ENCODE measurements around the gene KLK3. TPM values are rescaled to one million over a fixed set of nuclear protein-coding genes. Genes with fewer than 3 reads are reported as not detected.
A peak's percentile ranks its signal among the peaks of the same experiment; 100 is the strongest.

KLK3 gene
- total RNA-seq, 2 donors from 2014 or later: not detected

DNA sequence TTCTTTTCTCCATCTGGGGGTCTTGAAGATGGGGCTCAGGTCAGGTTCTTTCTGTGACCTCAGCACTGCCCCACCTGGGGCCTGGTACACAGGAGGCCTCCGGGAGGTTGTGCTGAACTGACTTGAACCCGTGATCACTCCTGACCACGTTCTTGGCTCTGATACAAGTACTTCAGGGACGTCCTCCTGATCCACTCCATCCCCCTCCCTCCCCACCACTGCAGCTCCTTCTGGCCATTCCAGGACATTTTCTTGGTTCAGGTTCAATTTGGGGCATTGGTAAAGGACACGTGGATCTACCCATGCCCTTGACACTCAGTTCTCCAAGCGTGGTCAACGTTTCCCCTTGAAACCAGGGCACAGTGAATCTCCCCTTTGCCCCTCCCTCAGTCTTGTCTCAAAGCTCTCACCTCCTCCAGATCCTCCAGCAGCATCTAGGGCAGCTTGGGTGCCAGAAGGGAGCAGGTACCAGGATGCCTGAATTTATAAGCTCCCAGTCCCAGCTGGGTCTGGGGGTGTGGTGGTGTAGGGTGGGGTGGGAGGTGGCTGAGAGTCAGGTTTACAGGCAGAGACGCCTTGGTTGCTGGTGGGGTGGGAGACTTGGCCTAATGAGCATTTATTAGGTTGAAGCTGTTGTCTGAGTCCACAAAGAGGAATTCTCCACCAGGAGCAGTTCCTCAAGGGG is 21.5 kb upstream of the KLK3 start, which contains the start of gene KLK15:
TSS of gene KLK15 (minus strand) at position 458 of the 685 bp plus-strand sequence. CDS start 2,082 bp downstream, outside the sequence.
- H3K36me3 Mint-ChIP-seq (ENCODE audit: low read depth): no peaks in the 10 kb centered on the region
- no peak within 1 kb of the TSS for H3K4me3 Mint-ChIP-seq
- Histone ChIP-seq H3K9me3 (ENCODE audit: control insufficient read depth, low read length) (no peaks in the 10 kb centered on the region), H3K27me3 (ENCODE audit: control insufficient read depth, insufficient read depth, low read length, poor library complexity, severe bottlenecking) (peaks cover 26% of the 10 kb centered on the region), H3K4me3 (ENCODE audit: low read length) (no peak within 1 kb of the TSS), H3K27ac (ENCODE audit: low read depth, low read length) (no peak within 1 kb of the TSS), H3K9ac (ENCODE audit: extremely low read depth, low read length, poor library complexity, severe bottlenecking) (no peak within 1 kb of the TSS), H3K36me3 (ENCODE audit: control insufficient read depth, insufficient read depth, low read length) (no peaks in the 10 kb centered on the region), H3K4me1 (ENCODE audit: control insufficient read depth, insufficient read depth, low read length) (no peaks in the 10 kb centered on the region)
- H3K4me1 Mint-ChIP-seq: peaks cover 2% of the 10 kb centered on the region
- TF ChIP-seq, protein P1, sequence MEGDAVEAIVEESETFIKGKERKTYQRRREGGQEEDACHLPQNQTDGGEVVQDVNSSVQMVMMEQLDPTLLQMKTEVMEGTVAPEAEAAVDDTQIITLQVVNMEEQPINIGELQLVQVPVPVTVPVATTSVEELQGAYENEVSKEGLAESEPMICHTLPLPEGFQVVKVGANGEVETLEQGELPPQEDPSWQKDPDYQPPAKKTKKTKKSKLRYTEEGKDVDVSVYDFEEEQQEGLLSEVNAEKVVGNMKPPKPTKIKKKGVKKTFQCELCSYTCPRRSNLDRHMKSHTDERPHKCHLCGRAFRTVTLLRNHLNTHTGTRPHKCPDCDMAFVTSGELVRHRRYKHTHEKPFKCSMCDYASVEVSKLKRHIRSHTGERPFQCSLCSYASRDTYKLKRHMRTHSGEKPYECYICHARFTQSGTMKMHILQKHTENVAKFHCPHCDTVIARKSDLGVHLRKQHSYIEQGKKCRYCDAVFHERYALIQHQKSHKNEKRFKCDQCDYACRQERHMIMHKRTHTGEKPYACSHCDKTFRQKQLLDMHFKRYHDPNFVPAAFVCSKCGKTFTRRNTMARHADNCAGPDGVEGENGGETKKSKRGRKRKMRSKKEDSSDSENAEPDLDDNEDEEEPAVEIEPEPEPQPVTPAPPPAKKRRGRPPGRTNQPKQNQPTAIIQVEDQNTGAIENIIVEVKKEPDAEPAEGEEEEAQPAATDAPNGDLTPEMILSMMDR (conservative IDR thresholded peaks at IDR 0.05): no peak
- no peak for DNase-seq
- no peak within 1 kb of the TSS for H3K27ac Mint-ChIP-seq
- peaks cover 68% of the 10 kb centered on the region for H3K27me3 Mint-ChIP-seq (ENCODE audit: insufficient read depth)
- WGBS, 2 experiments (ENCODE audit: insufficient coverage in 1 of 2, insufficient read length in 1 of 2): 71 to 78% methylated on average over 3 to 8 of the region's 8 CpGs
- H3K9me3 Mint-ChIP-seq: no peaks in the 10 kb centered on the region

DNA sequence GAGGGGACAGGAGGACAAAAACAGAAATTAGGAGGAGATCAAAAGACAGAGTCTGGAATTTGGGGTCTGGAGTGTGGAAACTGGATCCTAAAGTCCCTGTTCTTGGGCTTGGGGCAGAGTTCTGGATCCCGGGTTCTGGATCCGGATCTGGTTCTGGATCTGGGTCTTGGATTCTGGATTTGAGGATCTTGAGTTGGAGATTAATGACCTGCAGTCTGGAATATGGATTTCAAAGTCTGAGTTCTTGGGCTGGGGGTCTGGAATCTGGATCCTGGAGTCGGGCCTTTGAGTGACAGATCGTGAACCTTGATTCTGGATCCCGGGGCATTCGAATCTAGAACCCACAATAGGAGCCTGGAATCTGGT is 20.9 kb upstream of the KLK3 start:
- DNase-seq: no peak
- peaks cover 26% of the 10 kb centered on the region for H3K27me3 ChIP-seq (ENCODE audit: control insufficient read depth, insufficient read depth, low read length, poor library complexity, severe bottlenecking)
- no peaks in the 10 kb centered on the region for H3K9me3 ChIP-seq (ENCODE audit: control insufficient read depth, low read length)
- no peaks in the 10 kb centered on the region for H3K4me1 ChIP-seq (ENCODE audit: control insufficient read depth, insufficient read depth, low read length)
- no peak overlapping the region for H3K4me3 Mint-ChIP-seq
- no peaks in the 10 kb centered on the region for H3K36me3 ChIP-seq (ENCODE audit: control insufficient read depth, insufficient read depth, low read length)
- TF ChIP-seq, protein P1 (conservative IDR thresholded peaks at IDR 0.05): no peak
- H3K27ac Mint-ChIP-seq: no peak overlapping the region
- 92 to 94% methylated on average over 4 to 6 of the region's 6 CpGs for WGBS, 2 experiments (ENCODE audit: insufficient coverage in 1 of 2, insufficient read length in 1 of 2)
- no peak overlapping the region for H3K4me3 ChIP-seq (ENCODE audit: low read length)
- no peaks in the 10 kb centered on the region for H3K9me3 Mint-ChIP-seq
- H3K4me1 Mint-ChIP-seq: peaks cover 2% of the 10 kb centered on the region
- H3K27ac ChIP-seq (ENCODE audit: low read depth, low read length): no peak overlapping the region
- H3K36me3 Mint-ChIP-seq (ENCODE audit: low read depth): no peaks in the 10 kb centered on the region
- peaks cover 70% of the 10 kb centered on the region for H3K27me3 Mint-ChIP-seq (ENCODE audit: insufficient read depth)
- H3K9ac ChIP-seq (ENCODE audit: extremely low read depth, low read length, poor library complexity, severe bottlenecking): no peak overlapping the region

DNA sequence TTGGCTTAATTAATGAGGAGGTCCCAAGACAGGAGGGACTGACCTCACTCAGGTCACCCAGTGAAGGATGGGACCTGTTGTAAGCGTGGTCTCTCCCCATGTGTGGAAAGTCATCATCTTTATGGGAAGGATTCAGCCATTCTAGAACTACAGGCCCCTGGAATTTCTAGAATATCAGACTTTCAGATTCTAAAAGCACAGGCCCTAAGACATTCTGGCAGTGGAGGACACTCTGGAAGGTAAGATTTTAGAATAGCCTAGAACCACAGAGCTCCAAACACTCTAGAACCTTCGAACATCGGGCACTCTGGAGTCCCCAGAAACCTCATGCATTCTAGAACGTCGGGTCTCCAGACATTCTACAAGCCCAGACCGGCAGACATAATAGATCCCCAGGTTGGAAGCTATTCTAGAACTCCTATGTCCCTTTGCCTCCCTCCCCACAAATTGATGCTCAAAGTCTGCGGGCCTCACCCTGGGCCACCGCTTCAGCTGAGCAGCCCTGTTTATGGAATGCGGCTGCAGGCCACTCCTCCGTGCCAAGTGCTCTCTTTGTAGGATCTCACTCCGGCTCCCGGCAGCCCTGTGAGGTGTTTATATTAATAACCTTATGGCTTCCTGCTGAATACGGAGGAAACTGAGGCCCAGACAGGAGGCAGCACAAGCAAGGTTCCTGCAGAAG is 19.5 kb upstream of the KLK3 start:
- Histone ChIP-seq H3K27ac (ENCODE audit: low read depth, low read length) (no peak overlapping the region), H3K9me3 (ENCODE audit: control insufficient read depth, low read length) (no peaks in the 10 kb centered on the region), H3K36me3 (ENCODE audit: control insufficient read depth, insufficient read depth, low read length) (no peaks in the 10 kb centered on the region), H3K4me1 (ENCODE audit: control insufficient read depth, insufficient read depth, low read length) (no peaks in the 10 kb centered on the region), H3K4me3 (ENCODE audit: low read length) (peak overlapping the region; percentile 80), H3K27me3 (ENCODE audit: control insufficient read depth, insufficient read depth, low read length, poor library complexity, severe bottlenecking) (peaks cover 26% of the 10 kb centered on the region), H3K9ac (ENCODE audit: extremely low read depth, low read length, poor library complexity, severe bottlenecking) (peak overlapping the region; percentile 34)
- TF ChIP-seq, protein P1 (conservative IDR thresholded peaks at IDR 0.05): no peak
- Mint-ChIP-seq H3K27ac (peak overlapping the region; percentile 35), H3K4me3 (peak overlapping the region; percentile 72), H3K27me3 (ENCODE audit: insufficient read depth) (peaks cover 72% of the 10 kb centered on the region), H3K4me1 (peaks cover 2% of the 10 kb centered on the region), H3K36me3 (ENCODE audit: low read depth) (no peaks in the 10 kb centered on the region), H3K9me3 (no peaks in the 10 kb centered on the region)
- 43 to 75% methylated on average over 4 to 13 of the region's 13 CpGs for WGBS, 2 experiments (ENCODE audit: insufficient coverage in 1 of 2, insufficient read length in 1 of 2)
- DNase-seq: no peak

Data from endodermal cell (in vitro differentiated cells).